Measurements from ENCODE around the gene CNTN4. TPM values are rescaled to one million over a fixed set of nuclear protein-coding genes. Genes with fewer than 3 reads are reported as not detected.

Gene CNTN4
- total and polyA plus RNA-seq, 2 of the 8 experiments (the other 6 are each of a cell fraction or from before 2014, with no cell fraction given): 0.41 to 2.2 TPM

- TF ChIP-seq, protein P1, sequence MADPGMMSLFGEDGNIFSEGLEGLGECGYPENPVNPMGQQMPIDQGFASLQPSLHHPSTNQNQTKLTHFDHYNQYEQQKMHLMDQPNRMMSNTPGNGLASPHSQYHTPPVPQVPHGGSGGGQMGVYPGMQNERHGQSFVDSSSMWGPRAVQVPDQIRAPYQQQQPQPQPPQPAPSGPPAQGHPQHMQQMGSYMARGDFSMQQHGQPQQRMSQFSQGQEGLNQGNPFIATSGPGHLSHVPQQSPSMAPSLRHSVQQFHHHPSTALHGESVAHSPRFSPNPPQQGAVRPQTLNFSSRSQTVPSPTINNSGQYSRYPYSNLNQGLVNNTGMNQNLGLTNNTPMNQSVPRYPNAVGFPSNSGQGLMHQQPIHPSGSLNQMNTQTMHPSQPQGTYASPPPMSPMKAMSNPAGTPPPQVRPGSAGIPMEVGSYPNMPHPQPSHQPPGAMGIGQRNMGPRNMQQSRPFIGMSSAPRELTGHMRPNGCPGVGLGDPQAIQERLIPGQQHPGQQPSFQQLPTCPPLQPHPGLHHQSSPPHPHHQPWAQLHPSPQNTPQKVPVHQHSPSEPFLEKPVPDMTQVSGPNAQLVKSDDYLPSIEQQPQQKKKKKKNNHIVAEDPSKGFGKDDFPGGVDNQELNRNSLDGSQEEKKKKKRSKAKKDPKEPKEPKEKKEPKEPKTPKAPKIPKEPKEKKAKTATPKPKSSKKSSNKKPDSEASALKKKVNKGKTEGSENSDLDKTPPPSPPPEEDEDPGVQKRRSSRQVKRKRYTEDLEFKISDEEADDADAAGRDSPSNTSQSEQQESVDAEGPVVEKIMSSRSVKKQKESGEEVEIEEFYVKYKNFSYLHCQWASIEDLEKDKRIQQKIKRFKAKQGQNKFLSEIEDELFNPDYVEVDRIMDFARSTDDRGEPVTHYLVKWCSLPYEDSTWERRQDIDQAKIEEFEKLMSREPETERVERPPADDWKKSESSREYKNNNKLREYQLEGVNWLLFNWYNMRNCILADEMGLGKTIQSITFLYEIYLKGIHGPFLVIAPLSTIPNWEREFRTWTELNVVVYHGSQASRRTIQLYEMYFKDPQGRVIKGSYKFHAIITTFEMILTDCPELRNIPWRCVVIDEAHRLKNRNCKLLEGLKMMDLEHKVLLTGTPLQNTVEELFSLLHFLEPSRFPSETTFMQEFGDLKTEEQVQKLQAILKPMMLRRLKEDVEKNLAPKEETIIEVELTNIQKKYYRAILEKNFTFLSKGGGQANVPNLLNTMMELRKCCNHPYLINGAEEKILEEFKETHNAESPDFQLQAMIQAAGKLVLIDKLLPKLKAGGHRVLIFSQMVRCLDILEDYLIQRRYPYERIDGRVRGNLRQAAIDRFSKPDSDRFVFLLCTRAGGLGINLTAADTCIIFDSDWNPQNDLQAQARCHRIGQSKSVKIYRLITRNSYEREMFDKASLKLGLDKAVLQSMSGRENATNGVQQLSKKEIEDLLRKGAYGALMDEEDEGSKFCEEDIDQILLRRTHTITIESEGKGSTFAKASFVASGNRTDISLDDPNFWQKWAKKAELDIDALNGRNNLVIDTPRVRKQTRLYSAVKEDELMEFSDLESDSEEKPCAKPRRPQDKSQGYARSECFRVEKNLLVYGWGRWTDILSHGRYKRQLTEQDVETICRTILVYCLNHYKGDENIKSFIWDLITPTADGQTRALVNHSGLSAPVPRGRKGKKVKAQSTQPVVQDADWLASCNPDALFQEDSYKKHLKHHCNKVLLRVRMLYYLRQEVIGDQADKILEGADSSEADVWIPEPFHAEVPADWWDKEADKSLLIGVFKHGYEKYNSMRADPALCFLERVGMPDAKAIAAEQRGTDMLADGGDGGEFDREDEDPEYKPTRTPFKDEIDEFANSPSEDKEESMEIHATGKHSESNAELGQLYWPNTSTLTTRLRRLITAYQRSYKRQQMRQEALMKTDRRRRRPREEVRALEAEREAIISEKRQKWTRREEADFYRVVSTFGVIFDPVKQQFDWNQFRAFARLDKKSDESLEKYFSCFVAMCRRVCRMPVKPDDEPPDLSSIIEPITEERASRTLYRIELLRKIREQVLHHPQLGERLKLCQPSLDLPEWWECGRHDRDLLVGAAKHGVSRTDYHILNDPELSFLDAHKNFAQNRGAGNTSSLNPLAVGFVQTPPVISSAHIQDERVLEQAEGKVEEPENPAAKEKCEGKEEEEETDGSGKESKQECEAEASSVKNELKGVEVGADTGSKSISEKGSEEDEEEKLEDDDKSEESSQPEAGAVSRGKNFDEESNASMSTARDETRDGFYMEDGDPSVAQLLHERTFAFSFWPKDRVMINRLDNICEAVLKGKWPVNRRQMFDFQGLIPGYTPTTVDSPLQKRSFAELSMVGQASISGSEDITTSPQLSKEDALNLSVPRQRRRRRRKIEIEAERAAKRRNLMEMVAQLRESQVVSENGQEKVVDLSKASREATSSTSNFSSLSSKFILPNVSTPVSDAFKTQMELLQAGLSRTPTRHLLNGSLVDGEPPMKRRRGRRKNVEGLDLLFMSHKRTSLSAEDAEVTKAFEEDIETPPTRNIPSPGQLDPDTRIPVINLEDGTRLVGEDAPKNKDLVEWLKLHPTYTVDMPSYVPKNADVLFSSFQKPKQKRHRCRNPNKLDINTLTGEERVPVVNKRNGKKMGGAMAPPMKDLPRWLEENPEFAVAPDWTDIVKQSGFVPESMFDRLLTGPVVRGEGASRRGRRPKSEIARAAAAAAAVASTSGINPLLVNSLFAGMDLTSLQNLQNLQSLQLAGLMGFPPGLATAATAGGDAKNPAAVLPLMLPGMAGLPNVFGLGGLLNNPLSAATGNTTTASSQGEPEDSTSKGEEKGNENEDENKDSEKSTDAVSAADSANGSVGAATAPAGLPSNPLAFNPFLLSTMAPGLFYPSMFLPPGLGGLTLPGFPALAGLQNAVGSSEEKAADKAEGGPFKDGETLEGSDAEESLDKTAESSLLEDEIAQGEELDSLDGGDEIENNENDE (IDR thresholded peaks at IDR 0.05; ENCODE audit: insufficient replicate concordance, low read length): no peak
- no peak for TF ChIP-seq TCF12 (IDR thresholded peaks at IDR 0.05; ENCODE audit: low read depth, low read length)
- no peak for TF ChIP-seq SRF (IDR thresholded peaks at IDR 0.05; ENCODE audit: low read depth, low read length)
- TF ChIP-seq RNF2 (IDR thresholded peaks at IDR 0.05; ENCODE audit: borderline replicate concordance, low read depth, low read length, missing control alignments, poor library complexity, severe bottlenecking): no peak
- no peak for TF ChIP-seq POLR2A (IDR thresholded peaks at IDR 0.05; ENCODE audit: control extremely low read depth in 1 of 2, low read depth in 2 of 2, low read length in 2 of 2)
- TF ChIP-seq SUZ12 (IDR thresholded peaks at IDR 0.05; ENCODE audit: low read length): no peak
- TF ChIP-seq ASH2L (IDR thresholded peaks at IDR 0.05; ENCODE audit: low read length): no peak
- no peak for TF ChIP-seq RXRA (IDR thresholded peaks at IDR 0.05; ENCODE audit: insufficient read depth, low read depth, low read length)
- no peak for TF ChIP-seq SP4 (IDR thresholded peaks at IDR 0.05; ENCODE audit: low read length)
- no peak for TF ChIP-seq CBX8 (IDR thresholded peaks at IDR 0.05; ENCODE audit: borderline replicate concordance, low read depth, low read length)
- TF ChIP-seq RAD21 (IDR thresholded peaks at IDR 0.05 in 1 of 2, conservative IDR thresholded peaks at IDR 0.05 in 1 of 2; ENCODE audit: low read depth in 2 of 2, low read length in 2 of 2): no peak
- no peak for TF ChIP-seq NRF1 (IDR thresholded peaks at IDR 0.05; ENCODE audit: low read depth, low read length)
Measured at GRCh38 chr3:2851361-2851760, 752.7 kb downstream of the CNTN4 start (continued).
